ENCODE data around the gene HPX.

HPX gene

GRCh38 chr11:6414874-6415328, 25.9 kb downstream of the HPX start:
- TF ChIP-seq, protein P1, sequence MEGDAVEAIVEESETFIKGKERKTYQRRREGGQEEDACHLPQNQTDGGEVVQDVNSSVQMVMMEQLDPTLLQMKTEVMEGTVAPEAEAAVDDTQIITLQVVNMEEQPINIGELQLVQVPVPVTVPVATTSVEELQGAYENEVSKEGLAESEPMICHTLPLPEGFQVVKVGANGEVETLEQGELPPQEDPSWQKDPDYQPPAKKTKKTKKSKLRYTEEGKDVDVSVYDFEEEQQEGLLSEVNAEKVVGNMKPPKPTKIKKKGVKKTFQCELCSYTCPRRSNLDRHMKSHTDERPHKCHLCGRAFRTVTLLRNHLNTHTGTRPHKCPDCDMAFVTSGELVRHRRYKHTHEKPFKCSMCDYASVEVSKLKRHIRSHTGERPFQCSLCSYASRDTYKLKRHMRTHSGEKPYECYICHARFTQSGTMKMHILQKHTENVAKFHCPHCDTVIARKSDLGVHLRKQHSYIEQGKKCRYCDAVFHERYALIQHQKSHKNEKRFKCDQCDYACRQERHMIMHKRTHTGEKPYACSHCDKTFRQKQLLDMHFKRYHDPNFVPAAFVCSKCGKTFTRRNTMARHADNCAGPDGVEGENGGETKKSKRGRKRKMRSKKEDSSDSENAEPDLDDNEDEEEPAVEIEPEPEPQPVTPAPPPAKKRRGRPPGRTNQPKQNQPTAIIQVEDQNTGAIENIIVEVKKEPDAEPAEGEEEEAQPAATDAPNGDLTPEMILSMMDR (IDR thresholded peaks at IDR 0.05; ENCODE audit: low read depth, low read length) = no peak
- H3K4me3 ChIP-seq (ENCODE audit: low read depth, low read length) = no peak overlapping the region

GRCh38 chr11:6413791-6414201, 27.0 kb downstream of the HPX start:
- H3K4me3 ChIP-seq (ENCODE audit: low read depth, low read length) = no peak overlapping the region
- TF ChIP-seq, protein P1 (IDR thresholded peaks at IDR 0.05; ENCODE audit: low read depth, low read length) = no peak

DNA sequence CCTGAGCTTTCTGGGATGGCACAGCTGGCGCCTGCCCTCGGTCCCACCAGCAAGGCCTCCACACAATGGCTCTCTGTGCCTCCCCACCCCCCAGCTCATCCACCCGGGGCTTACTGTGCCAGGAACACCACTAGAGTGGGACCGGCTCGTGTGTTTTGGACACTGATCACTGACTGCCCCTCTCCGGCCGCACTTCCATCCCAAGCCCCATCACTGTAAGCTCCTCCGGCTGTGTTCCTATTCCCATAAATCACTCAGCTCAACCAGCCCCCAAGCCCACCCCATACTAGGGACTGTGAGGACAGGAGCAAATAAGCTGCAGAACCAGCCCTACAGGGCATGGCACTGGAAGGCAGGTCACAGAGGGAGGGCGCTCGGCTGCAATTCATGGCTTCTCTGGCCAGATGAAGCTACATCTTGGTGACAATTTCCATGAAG, 29.2 kb downstream of the HPX start:
- H3K4me3 ChIP-seq (ENCODE audit: low read depth, low read length) = no peak overlapping the region
- TF ChIP-seq, protein P1 (IDR thresholded peaks at IDR 0.05; ENCODE audit: low read depth, low read length) = no peak

DNA sequence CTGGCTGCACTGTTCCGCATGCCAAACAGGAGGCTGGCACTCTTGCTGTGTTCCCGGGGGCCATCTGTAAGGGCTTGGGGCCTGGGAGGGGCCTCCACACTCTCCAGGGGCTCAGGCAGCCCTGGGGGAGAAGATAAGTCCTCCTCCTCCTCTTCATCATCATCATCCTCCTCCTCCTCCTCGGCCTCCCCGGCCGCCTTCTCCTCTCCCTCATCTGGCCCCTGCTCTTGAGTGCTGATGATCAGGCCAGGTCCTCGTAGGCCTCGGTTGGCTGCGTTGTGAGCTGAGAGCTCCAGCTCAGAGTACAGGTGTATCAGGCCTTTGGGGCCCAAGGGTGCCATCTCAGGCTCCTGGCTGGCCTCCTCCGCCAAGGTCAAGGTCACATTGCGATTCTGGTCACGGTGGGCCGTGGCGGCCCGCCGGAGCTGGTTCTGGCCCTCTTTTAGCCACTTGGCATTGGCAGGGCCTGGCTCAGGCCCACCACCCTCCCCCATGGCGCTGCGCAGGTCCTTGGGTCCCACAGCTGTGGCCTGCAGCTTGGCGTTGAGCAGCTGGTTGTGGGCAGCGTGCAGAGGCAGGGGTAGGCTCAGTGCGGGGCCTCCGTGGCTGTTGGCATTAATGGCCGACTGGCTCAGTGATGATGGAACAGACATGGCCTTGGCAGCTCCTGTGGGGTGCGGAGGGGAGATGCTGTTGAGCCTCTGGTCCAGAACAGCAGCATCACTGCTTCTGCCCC, 29.9 kb downstream of the HPX start:
- TF ChIP-seq, protein P1 (IDR thresholded peaks at IDR 0.05; ENCODE audit: low read depth, low read length) = no peak
- H3K4me3 ChIP-seq (ENCODE audit: low read depth, low read length) = no peak overlapping the region

- TF ChIP-seq, protein P1 (IDR thresholded peaks at IDR 0.05; ENCODE audit: low read depth, low read length) = no peak
- H3K4me3 ChIP-seq (ENCODE audit: low read depth, low read length) = no peak overlapping the region
Measured at GRCh38 chr11:6406370-6406769, 34.4 kb downstream of the HPX start.

- TF ChIP-seq, protein P1 (IDR thresholded peaks at IDR 0.05; ENCODE audit: low read depth, low read length) = no peak
- H3K4me3 ChIP-seq (ENCODE audit: low read depth, low read length) = no peak overlapping the region
Measured at GRCh38 chr11:6405846-6406245, 34.9 kb downstream of the HPX start.

GRCh38 chr11:6405052-6405667, 35.6 kb downstream of the HPX start:
- TF ChIP-seq, protein P1 (IDR thresholded peaks at IDR 0.05; ENCODE audit: low read depth, low read length) = no peak
- H3K4me3 ChIP-seq (ENCODE audit: low read depth, low read length) = no peak overlapping the region

Data from WI38 (cell line).